K562 (cell line): ENCODE results near the gene TBX6. TPM values are rescaled to one million over a fixed set of nuclear protein-coding genes. Genes with fewer than 3 reads are reported as not detected.

ENCODE experiments used
- CBFB ChIP-seq: sonication (generic); formaldehyde crosslinking; IDR thresholded peaks from 2 replicates; pipeline ENCODE4 v1.4.0; 2020; ENCODE audit warnings: mild to moderate bottlenecking, missing genetic modification reagents
- CBX8 ChIP-seq: fragments of 200-600 bp; sonication (generic); IDR thresholded peaks from 2 replicates; pipeline ENCODE4 v1.6.1; 2012; ENCODE audit warnings: borderline replicate concordance, mixed run types, low read depth, mild to moderate bottlenecking, moderate library complexity, mixed read lengths, low read length, control low read depth, inconsistent platforms; ENCODE audit not compliant: poor library complexity, severe bottlenecking; ENCODE audit errors: extremely low read depth
- CHD7 ChIP-seq: fragments of 200-600 bp; sonication (generic); IDR thresholded peaks from one replicate; pipeline ENCODE4 v1.6.1; 2012; ENCODE audit warnings: mild to moderate bottlenecking, low read depth, low read length, inconsistent platforms
- KDM5B ChIP-seq: fragments of 200-600 bp; sonication (generic); IDR thresholded peaks from 2 replicates; pipeline ENCODE4 v1.6.1; 2012; ENCODE audit warnings: low read depth, mild to moderate bottlenecking, moderate library complexity, low read length, control low read depth, inconsistent platforms; ENCODE audit not compliant: insufficient replicate concordance
- NFIC ChIP-seq: fragments of 450-650 bp; IDR thresholded peaks from 2 replicates; pipeline ENCODE4 v1.6.1; 2017; ENCODE audit warnings: mild to moderate bottlenecking, inconsistent platforms
- PTRF ChIP-seq: fragments of 450-650 bp; IDR thresholded peaks from 2 replicates; pipeline ENCODE4 v1.6.1; 2016; ENCODE audit warnings: mild to moderate bottlenecking, missing genetic modification characterization, missing compliant biosample characterization
- RBM39 ChIP-seq: fragments of 200-400 bp; formaldehyde crosslinking; optimal IDR thresholded peaks from 2 replicates; pipeline ENCODE3; 2018; ENCODE audit warnings: low read depth, low read length
- ZNF354B ChIP-seq: fragments of 250-450 bp; sonication (Bioruptor Pico); IDR thresholded peaks from 2 replicates; pipeline ENCODE4 v1.4.0; 2020
- ZNF609 ChIP-seq: sonication (generic); formaldehyde crosslinking; IDR thresholded peaks from 2 replicates; pipeline ENCODE4 v1.8.1; 2023; ENCODE audit warnings: missing genetic modification reagents, mild to moderate bottlenecking, borderline replicate concordance
- ZNF766 ChIP-seq: fragments of 200-800 bp; sonication (Bioruptor generic); conservative IDR thresholded peaks from 2 replicates; pipeline ENCODE4 v1.6.1; 2016; ENCODE audit warnings: missing genetic modification characterization, missing compliant biosample characterization
- polyA plus RNA-seq, 8 experiments: library from polyadenylated mRNA; depleted of rRNA in 4 of 8; stranded (reverse) in 5 of 8; unstranded in 3 of 8; fragments of >200 nt; fragmentation: Nextera tagmentation in 2 of 8; fragmentation: Illumina TruSeq in 1 of 8; extraction: Ambion mirVana in 2 of 8; extraction: Trizol in 1 of 8; gene quantifications; 2 replicates each; pipeline versions ENCODE4 v1.2.1 to v1.2.3, GENCODE V29; 2011 to 2014; ENCODE audit warnings: inconsistent platforms in 1 of 8, missing spikeins in 1 of 8
- total RNA-seq, 7 experiments: library from RNA; depleted of rRNA in 6 of 7; stranded (reverse); fragments of >200 nt in 6 of 7; fragmentation: Illumina TruSeq in 2 of 7; extraction: Trizol in 2 of 7; gene quantifications; 2 replicates each; pipeline versions ENCODE4 v1.2.1 to v1.2.3, GENCODE V29; 2011 to 2021; ENCODE audit warnings: low replicate concordance in 1 of 7

TBX6 gene
- total and polyA plus RNA-seq, 9 of the 15 experiments (the other 6 are each of a cell fraction or from before 2014, with no cell fraction given) = 0.07 to 0.58 (median 0.11) TPM; not detected in 2

- peak; percentile 20 for TF ChIP-seq CHD7
- peak; percentile 51; the same call in 1 of the 2 replicates for TF ChIP-seq NFIC
- TF ChIP-seq ZNF609 = 0 out of 2 replicates have a peak, but pooled peaks have one; percentile 71
- no peak for TF ChIP-seq RBM39
- no peak for TF ChIP-seq PTRF (tag)
- peak; percentile 94 for TF ChIP-seq KDM5B
- peak; percentile 52; the same call in 1 of the 2 replicates for TF ChIP-seq ZNF766
- no peak for TF ChIP-seq CBFB (CRISPR knock-in tag)
- no peak for TF ChIP-seq CBX8
- no peak for TF ChIP-seq ZNF354B (CRISPR knock-in tag)
These were observed 26.4 kb downstream of the TBX6 start, which contains the start of gene ALDOA (continued) for GRCh38 chr16:30065102-30065942.
